Activated CD4-positive, alpha-beta memory T cell treated with anti-CD3 and anti-CD28 coated beads for 36 hours (primary cell): ENCODE measurements around the gene ADIRF. TPM values are rescaled to one million over a fixed set of nuclear protein-coding genes. Genes with fewer than 3 reads are reported as not detected.

Experiments used
- total RNA-seq, 2 experiments: library from RNA; stranded (reverse); gene quantifications; one replicate each; pipeline ENCODE4 v1.2.3, GENCODE V29; 2021

Gene ADIRF
- total RNA-seq, 2 experiments from 2014 or later = not detected

Other genes starting within 250 kb of the ADIRF start
- 10 to 100 TPM; 10.8 to 13.6 TPM for gene BMPR1A, start 211.9 kb upstream of the ADIRF start, total RNA-seq
- gene MMRN2, start 10.9 kb upstream of the ADIRF start, total RNA-seq = not detected
- gene SNCG, start 9.9 kb upstream of the ADIRF start, total RNA-seq = not detected
- gene FAM25A, start 51.8 kb downstream of the ADIRF start, total RNA-seq = not detected
- 100 to 1,000 TPM; 174 to 180 TPM for gene GLUD1, start 126.4 kb downstream of the ADIRF start, total RNA-seq
- 10 to 100 TPM; 32.2 to 32.6 TPM for gene SHLD2, start 126.7 kb downstream of the ADIRF start, total RNA-seq